MCF 10A (cell line): ENCODE results near the gene FAM114A1. TPM values are rescaled to one million over a fixed set of nuclear protein-coding genes. Genes with fewer than 3 reads are reported as not detected.
A peak's percentile ranks its signal among the peaks of the same experiment; 100 is the strongest.

Experiments used
- BruUV-seq: library from RNA; stranded (reverse); fragments of 400-500 nt; replicated peaks from 2 replicates; lab custom pipeline; 2021; lab: Mats Ljungman, UMichigan
- CTCF ChIA-PET: fragments of 300-600 bp; sonication (Branson Sonifier 250); formaldehyde crosslinking; extraction: SDS; loops from one replicate; lab custom pipeline; 2021; ENCODE audit warnings: antibody characterized with exemption, inconsistent platforms; lab: Yijun Ruan, JAX
- POLR2A ChIA-PET: fragments of 300-600, 350-650 bp; sonication (Branson Sonifier 250); formaldehyde crosslinking; extraction: SDS; loops from one replicate; lab custom pipeline; 2020; ENCODE audit warnings: antibody characterized with exemption, inconsistent platforms; lab: Yijun Ruan, JAX
- DNase-seq: peaks from one replicate; pipeline ENCODE4 v3.0.0-alpha.2; 2018; ENCODE audit not compliant: unreplicated experiment
- H3K27ac Mint-ChIP-seq: one replicate; pipeline ENCODE4 v1.8.0; 2022; ENCODE audit warnings: mild to moderate bottlenecking, low read depth, mixed read lengths; ENCODE audit not compliant: unreplicated experiment
- H3K27me3 Mint-ChIP-seq: one replicate; pipeline ENCODE4 v1.8.0; 2022; ENCODE audit warnings: mixed read lengths; ENCODE audit not compliant: insufficient read depth, unreplicated experiment
- H3K36me3 Mint-ChIP-seq: one replicate; pipeline ENCODE4 v1.8.0; 2022; ENCODE audit warnings: mild to moderate bottlenecking, moderate library complexity, mixed read lengths; ENCODE audit not compliant: insufficient read depth, unreplicated experiment
- H3K4me1 Mint-ChIP-seq: one replicate; pipeline ENCODE4 v1.8.0; 2022; ENCODE audit warnings: mixed read lengths; ENCODE audit not compliant: insufficient read depth, unreplicated experiment
- H3K4me3 Mint-ChIP-seq: one replicate; pipeline ENCODE4 v1.8.0; 2022; ENCODE audit warnings: mild to moderate bottlenecking, moderate library complexity, mixed read lengths; ENCODE audit not compliant: unreplicated experiment
- H3K9me3 Mint-ChIP-seq: one replicate; pipeline ENCODE4 v1.8.0; 2022; ENCODE audit warnings: mixed read lengths; ENCODE audit not compliant: unreplicated experiment
- intact Hi-C: fragments of 100-400 bp; cut with micrococcal nuclease; formaldehyde crosslinking; loops from 2 replicates; pipeline ENCODE4 v1.14.1; 2022
- total RNA-seq: library from RNA; stranded (reverse); gene quantifications from 2 replicates; pipeline ENCODE4 v1.2.3, GENCODE V29; 2022
- TF ChIP-seq, protein P1 (sequence below): fragments of 200-600 bp; IDR thresholded peaks from one replicate; pipeline ENCODE4 v1.8.0; 2022; ENCODE audit warnings: antibody characterized with exemption, mild to moderate bottlenecking; ENCODE audit not compliant: unreplicated experiment

Gene FAM114A1
- total RNA-seq, 1 experiment from 2014 or later, result 22.7 TPM

DNA sequence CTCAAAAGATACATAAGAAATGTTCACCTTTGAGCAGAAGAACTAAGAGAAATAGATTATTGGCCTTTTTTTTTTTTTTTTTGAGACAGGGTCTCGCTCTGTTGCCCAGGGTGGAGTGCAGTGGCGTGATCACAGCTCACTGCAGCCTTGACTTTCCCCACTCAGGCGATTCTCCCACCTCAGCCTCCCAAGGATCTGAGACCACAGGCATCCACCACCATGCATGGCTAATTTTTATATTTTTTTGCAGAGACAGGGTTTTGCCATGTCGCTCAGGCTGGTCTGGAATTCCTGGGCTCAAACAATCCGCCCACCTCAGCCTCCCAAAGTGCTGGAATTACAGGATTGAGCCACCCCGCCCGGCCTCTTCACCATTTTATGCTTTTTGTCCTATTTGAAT is 8.1 kb upstream of the FAM114A1 start:
- TF ChIP-seq, protein P1, sequence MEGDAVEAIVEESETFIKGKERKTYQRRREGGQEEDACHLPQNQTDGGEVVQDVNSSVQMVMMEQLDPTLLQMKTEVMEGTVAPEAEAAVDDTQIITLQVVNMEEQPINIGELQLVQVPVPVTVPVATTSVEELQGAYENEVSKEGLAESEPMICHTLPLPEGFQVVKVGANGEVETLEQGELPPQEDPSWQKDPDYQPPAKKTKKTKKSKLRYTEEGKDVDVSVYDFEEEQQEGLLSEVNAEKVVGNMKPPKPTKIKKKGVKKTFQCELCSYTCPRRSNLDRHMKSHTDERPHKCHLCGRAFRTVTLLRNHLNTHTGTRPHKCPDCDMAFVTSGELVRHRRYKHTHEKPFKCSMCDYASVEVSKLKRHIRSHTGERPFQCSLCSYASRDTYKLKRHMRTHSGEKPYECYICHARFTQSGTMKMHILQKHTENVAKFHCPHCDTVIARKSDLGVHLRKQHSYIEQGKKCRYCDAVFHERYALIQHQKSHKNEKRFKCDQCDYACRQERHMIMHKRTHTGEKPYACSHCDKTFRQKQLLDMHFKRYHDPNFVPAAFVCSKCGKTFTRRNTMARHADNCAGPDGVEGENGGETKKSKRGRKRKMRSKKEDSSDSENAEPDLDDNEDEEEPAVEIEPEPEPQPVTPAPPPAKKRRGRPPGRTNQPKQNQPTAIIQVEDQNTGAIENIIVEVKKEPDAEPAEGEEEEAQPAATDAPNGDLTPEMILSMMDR, result no peak
- ChIA-PET CTCF (interaction anchor here (0.6 to 3.1 kb wide), 7 partner anchors 9 to 1154 kb away, joined by 3 to 23 read pairs (median 5); no protein-coding TSS in a partner anchor), POLR2A (interaction anchor here (0.9 kb wide), 1 partner anchor 1119 kb away, joined by 3 read pairs; no protein-coding TSS in a partner anchor)
- no TSS peak for BruUV-seq
- H3K4me3 Mint-ChIP-seq, result no peak overlapping the region
- H3K27me3 Mint-ChIP-seq, result no peaks in the 10 kb centered on the region
- no peaks in the 10 kb centered on the region for H3K36me3 Mint-ChIP-seq
- intact Hi-C loops, result loop anchor here (5.0 kb wide), 1 partner anchor 797 kb away; no protein-coding TSS in a partner anchor
- no peak overlapping the region for H3K27ac Mint-ChIP-seq
- peaks cover 36% of the 10 kb centered on the region for H3K4me1 Mint-ChIP-seq
- no peak for DNase-seq
- no peaks in the 10 kb centered on the region for H3K9me3 Mint-ChIP-seq

DNA sequence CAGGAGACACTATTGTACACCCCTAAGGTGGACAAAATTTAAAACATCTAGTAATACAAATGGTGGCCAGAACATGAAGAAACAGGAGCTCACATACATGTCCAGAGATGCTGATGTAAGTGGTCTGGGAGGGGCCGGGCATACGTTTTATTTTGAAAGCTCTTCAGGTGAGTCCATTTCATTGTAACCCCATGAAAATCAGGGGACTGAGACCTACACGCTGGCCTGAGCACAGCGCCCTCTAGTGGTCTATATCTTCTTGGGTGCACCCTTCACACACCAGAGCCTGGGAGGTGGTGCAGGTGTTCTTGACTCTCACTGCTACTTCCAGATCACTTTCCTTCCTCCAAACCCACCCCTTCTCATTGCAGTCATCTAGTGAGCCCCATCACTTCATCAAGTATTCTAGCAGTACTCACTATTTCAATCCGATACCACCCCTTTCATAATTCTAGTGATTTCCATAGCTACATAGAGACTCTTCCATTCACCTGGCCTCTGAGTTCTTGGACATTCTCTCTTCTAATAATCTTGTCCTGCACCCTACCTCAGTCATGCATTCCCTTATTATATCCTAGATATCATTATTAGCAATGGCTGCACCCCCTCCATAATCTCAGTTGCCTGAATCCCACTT is 6.7 kb upstream of the FAM114A1 start:
- intact Hi-C loops, result no loop called here
- no TSS peak for BruUV-seq
- no peak overlapping the region for H3K27ac Mint-ChIP-seq
- no peaks in the 10 kb centered on the region for H3K9me3 Mint-ChIP-seq
- peaks cover 29% of the 10 kb centered on the region for H3K4me1 Mint-ChIP-seq
- H3K36me3 Mint-ChIP-seq, result no peaks in the 10 kb centered on the region
- no peaks in the 10 kb centered on the region for H3K27me3 Mint-ChIP-seq
- H3K4me3 Mint-ChIP-seq, result no peak overlapping the region
- TF ChIP-seq, protein P1, result peak; percentile 76
- CTCF ChIA-PET, result interaction anchor here (0.6 to 3.1 kb wide), 39 partner anchors 8 to 770 kb away, joined by 3 to 23 read pairs (median 3); partner anchors contain the start of genes TLR1 and TLR10
- POLR2A ChIA-PET, result interaction anchor here (1.1 kb wide), 1 partner anchor 57 kb away, joined by 3 read pairs; no protein-coding TSS in a partner anchor
- DNase-seq, result peak; percentile 72

DNA sequence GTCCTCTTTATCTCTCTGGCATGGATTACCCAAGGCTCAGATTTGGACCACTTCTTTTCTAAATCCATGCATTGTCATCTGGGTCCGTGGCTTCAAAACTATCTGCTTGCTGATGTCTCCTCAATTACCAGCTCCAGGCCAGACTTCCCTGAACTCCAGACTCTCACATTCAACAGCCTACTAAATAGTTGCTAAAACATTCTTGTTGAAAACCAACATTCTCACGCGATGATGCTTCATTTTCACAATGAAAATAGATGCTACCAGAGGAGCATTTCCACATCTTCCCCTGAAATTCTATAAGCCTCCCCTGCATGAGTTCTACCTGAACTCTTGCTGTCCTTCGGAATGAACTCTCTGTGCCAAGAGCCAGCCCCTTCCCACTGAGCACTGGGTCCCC is 5.8 kb upstream of the FAM114A1 start:
- CTCF ChIA-PET, result interaction anchor here (0.6 to 3.1 kb wide), 9 partner anchors 12 to 387 kb away, joined by 3 to 23 read pairs (median 8); partner anchors contain the start of gene TLR10
- POLR2A ChIA-PET, result no interaction called here
- H3K4me3 Mint-ChIP-seq, result no peak overlapping the region
- no peaks in the 10 kb centered on the region for H3K36me3 Mint-ChIP-seq
- peaks cover 28% of the 10 kb centered on the region for H3K4me1 Mint-ChIP-seq
- intact Hi-C loops, result no loop called here
- DNase-seq, result no peak
- TF ChIP-seq, protein P1, result no peak
- no peaks in the 10 kb centered on the region for H3K9me3 Mint-ChIP-seq
- H3K27ac Mint-ChIP-seq, result no peak overlapping the region
- no peaks in the 10 kb centered on the region for H3K27me3 Mint-ChIP-seq
- no TSS peak for BruUV-seq

DNA sequence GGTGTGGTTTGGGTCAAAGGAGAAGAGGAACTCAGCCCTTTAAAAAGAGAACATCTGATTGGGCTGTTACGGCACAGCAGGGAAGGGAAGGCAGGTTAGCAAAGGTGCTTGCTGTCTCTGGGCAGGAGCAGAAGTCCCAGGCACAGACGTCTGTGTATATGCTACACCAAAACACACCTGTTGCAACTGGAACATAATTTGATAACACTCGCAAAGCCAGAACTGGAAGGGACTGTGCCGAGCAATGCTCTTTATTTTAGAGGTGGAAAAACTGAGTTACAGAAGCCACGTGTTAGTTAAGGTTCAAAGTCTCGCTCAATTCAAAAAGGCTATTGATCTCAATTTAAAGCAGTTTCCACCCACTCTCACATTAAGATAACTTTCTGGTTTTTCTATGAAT is 2.2 kb upstream of the FAM114A1 start:
- intact Hi-C loops, result no loop called here

More for the DNA sequence above, 2.2 kb upstream of the FAM114A1 start:
- H3K36me3 Mint-ChIP-seq, result peaks cover 14% of the 10 kb centered on the region
- CTCF ChIA-PET, result interaction anchor here (2.3 kb wide), 1 partner anchor 61 kb away, joined by 5 read pairs; the partner anchor contains the start of gene TLR1
- BruUV-seq, result no TSS peak
- H3K4me3 Mint-ChIP-seq, result no peak overlapping the region
- DNase-seq, result no peak
- H3K27ac Mint-ChIP-seq, result no peak overlapping the region
- POLR2A ChIA-PET, result interaction anchor here (0.9 to 1.4 kb wide), 2 partner anchors 10 to 181 kb away, joined by 3 to 4 read pairs; no protein-coding TSS in a partner anchor
- H3K27me3 Mint-ChIP-seq, result no peaks in the 10 kb centered on the region
- H3K4me1 Mint-ChIP-seq, result peaks cover 33% of the 10 kb centered on the region
- TF ChIP-seq, protein P1, result no peak
- no peaks in the 10 kb centered on the region for H3K9me3 Mint-ChIP-seq
